Stimulated activated naive CD4-positive, alpha-beta T cell (primary cell): ENCODE results near the gene C5orf24.
"Not testable (repeated sequence)": the region's sequence is repeated elsewhere in the genome, so short reads cannot be mapped to it uniquely, and the experiment has no call there.

Source experiments
- DNase-seq, 6 experiments: peaks; one replicate each; lab custom pipeline; 2025; lab: John Stamatoyannopoulos, UW

The C5orf24 gene

GRCh38 chr5:134857401-134857800 lies 11.6 kb downstream of the C5orf24 start:
- no peak for DNase-seq

GRCh38 chr5:134864707-134865106 lies 18.9 kb downstream of the C5orf24 start:
- no peak for DNase-seq

GRCh38 chr5:134873494-134873893 lies 27.7 kb downstream of the C5orf24 start:
- DNase-seq: peak in 2 of 6 experiments; percentile 25 to 76

GRCh38 chr5:134873987-134874830 lies 28.4 kb downstream of the C5orf24 start, which contains the start of gene TXNDC15:
TXNDC15 (plus strand) TSS chr5:134874371; CDS start chr5:134874428, 57 bp downstream.
- peak; percentile 60 to 81 (median 75) for DNase-seq

- peak in 2 of 6 experiments; percentile 23 to 41 for DNase-seq
These were observed 29.3 kb downstream of the C5orf24 start for GRCh38 chr5:134874831-134875655.

GRCh38 chr5:134877159-134877558 lies 31.4 kb downstream of the C5orf24 start:
- DNase-seq: no peak

- no peak for DNase-seq
These were observed 32.6 kb downstream of the C5orf24 start for GRCh38 chr5:134878403-134878802.

- no peak for DNase-seq
These were observed 33.7 kb downstream of the C5orf24 start for GRCh38 chr5:134879456-134879855.

GRCh38 chr5:134880937-134881336 lies 35.2 kb downstream of the C5orf24 start:
- not testable (repeated sequence) for DNase-seq

- DNase-seq: not testable (repeated sequence)
These were observed 35.9 kb downstream of the C5orf24 start for GRCh38 chr5:134881711-134882110.

GRCh38 chr5:134887593-134888159 lies 41.9 kb downstream of the C5orf24 start:
- no peak for DNase-seq

- no peak for DNase-seq
These were observed 43.6 kb downstream of the C5orf24 start for GRCh38 chr5:134889335-134889734.

- no peak for DNase-seq
These were observed 45.7 kb downstream of the C5orf24 start for GRCh38 chr5:134891473-134891872.

GRCh38 chr5:134892282-134892681 lies 46.5 kb downstream of the C5orf24 start:
- no peak for DNase-seq

GRCh38 chr5:134892926-134893325 lies 47.2 kb downstream of the C5orf24 start:
- DNase-seq: no peak

- DNase-seq: no peak
These were observed 48.2 kb downstream of the C5orf24 start for GRCh38 chr5:134893748-134894505.

- no peak for DNase-seq
These were observed 56.5 kb downstream of the C5orf24 start for GRCh38 chr5:134902071-134902801.

- DNase-seq: peak; percentile 77 to 90 (median 82)
These were observed 59.0 kb downstream of the C5orf24 start, which contains the start of gene PCBD2 for GRCh38 chr5:134904610-134905245. PCBD2 (plus strand) TSS chr5:134905131; CDS start chr5:134905140, 9 bp downstream.

GRCh38 chr5:134905246-134905996 lies 59.7 kb downstream of the C5orf24 start:
- peak; percentile 38 to 92 (median 75) for DNase-seq

- no peak for DNase-seq
These were observed 61.0 kb downstream of the C5orf24 start for GRCh38 chr5:134906811-134907210.
